DOHH2 (cell line): ENCODE results near the gene PTPRT.

Experiments
- H3F3A ChIP-seq: fragments of 200-600 bp; sonication (generic), shearing (Covaris generic); 2 replicates; pipeline ENCODE4 v1.6.0; 2016; ENCODE audit warnings: antibody characterized with exemption, mild to moderate bottlenecking; ENCODE audit not compliant: control insufficient read depth, insufficient read depth
- H3K27ac ChIP-seq: fragments of 200-600 bp; sonication (generic); 2 replicates; pipeline ENCODE4 v1.5.1; 2014; ENCODE audit warnings: low read depth, mild to moderate bottlenecking, low read length, moderate library complexity
- H3K27me3 ChIP-seq: fragments of 200-600 bp; sonication (generic); 2 replicates; pipeline ENCODE4 v1.6.1; 2014; ENCODE audit warnings: mild to moderate bottlenecking, low read length, mixed read lengths; ENCODE audit not compliant: control insufficient read depth
- H3K36me3 ChIP-seq: fragments of 200-600 bp; sonication (generic); 2 replicates; pipeline ENCODE4 v1.6.1; 2014; ENCODE audit warnings: mild to moderate bottlenecking, low read length, moderate library complexity, mixed read lengths; ENCODE audit not compliant: control insufficient read depth
- H3K4me1 ChIP-seq: fragments of 200-600 bp; sonication (generic); 2 replicates; pipeline ENCODE4 v1.6.1; 2014; ENCODE audit warnings: mild to moderate bottlenecking, low read length, mixed read lengths; ENCODE audit not compliant: control insufficient read depth
- H3K4me2 ChIP-seq: fragments of 200-600 bp; sonication (generic); 2 replicates; pipeline ENCODE4 v1.6.0; 2014; ENCODE audit warnings: mild to moderate bottlenecking, low read length, moderate library complexity
- H3K4me3 ChIP-seq: fragments of 200-600 bp; sonication (generic); 2 replicates; pipeline ENCODE4 v1.5.1; 2014; ENCODE audit warnings: mild to moderate bottlenecking, low read length, mixed read lengths
- H3K79me2 ChIP-seq: fragments of 200-600 bp; sonication (generic); 2 replicates; pipeline ENCODE4 v1.6.1; 2014; ENCODE audit warnings: mild to moderate bottlenecking, low read length, mixed read lengths; ENCODE audit not compliant: control insufficient read depth
- H3K9me2 ChIP-seq: fragments of 200-600 bp; sonication (generic); replicated peaks from 2 replicates; pipeline ENCODE4 v1.6.1; 2014; ENCODE audit warnings: mild to moderate bottlenecking, low read length, mixed read lengths; ENCODE audit not compliant: control insufficient read depth
- H3K9me3 ChIP-seq: fragments of 200-600 bp; sonication (generic); 2 replicates; pipeline ENCODE4 v1.6.1; 2014; ENCODE audit warnings: antibody characterized with exemption, low read length, mixed read lengths; ENCODE audit not compliant: control insufficient read depth, insufficient read depth
- H4K20me1 ChIP-seq: fragments of 200-600 bp; sonication (generic); 2 replicates; pipeline ENCODE4 v1.6.0; 2014; ENCODE audit warnings: low read depth, mild to moderate bottlenecking, antibody characterized with exemption, low read length, moderate library complexity; ENCODE audit not compliant: control insufficient read depth, insufficient read depth
- EZH2phosphoT487 ChIP-seq: fragments of 200-600 bp; sonication (generic); IDR thresholded peaks from 2 replicates; pipeline ENCODE4 v1.6.1; 2017; ENCODE audit warnings: borderline replicate concordance, mild to moderate bottlenecking, antibody characterized with exemption, low read length, moderate library complexity, mixed read lengths
- TF ChIP-seq, protein P1 (sequence below): fragments of 200-600 bp; sonication (generic); IDR thresholded peaks from one replicate; pipeline ENCODE4 v1.5.1; 2014; ENCODE audit warnings: antibody characterized with exemption, mild to moderate bottlenecking, low read depth, low read length; ENCODE audit not compliant: poor library complexity, severe bottlenecking

Gene PTPRT

DNA sequence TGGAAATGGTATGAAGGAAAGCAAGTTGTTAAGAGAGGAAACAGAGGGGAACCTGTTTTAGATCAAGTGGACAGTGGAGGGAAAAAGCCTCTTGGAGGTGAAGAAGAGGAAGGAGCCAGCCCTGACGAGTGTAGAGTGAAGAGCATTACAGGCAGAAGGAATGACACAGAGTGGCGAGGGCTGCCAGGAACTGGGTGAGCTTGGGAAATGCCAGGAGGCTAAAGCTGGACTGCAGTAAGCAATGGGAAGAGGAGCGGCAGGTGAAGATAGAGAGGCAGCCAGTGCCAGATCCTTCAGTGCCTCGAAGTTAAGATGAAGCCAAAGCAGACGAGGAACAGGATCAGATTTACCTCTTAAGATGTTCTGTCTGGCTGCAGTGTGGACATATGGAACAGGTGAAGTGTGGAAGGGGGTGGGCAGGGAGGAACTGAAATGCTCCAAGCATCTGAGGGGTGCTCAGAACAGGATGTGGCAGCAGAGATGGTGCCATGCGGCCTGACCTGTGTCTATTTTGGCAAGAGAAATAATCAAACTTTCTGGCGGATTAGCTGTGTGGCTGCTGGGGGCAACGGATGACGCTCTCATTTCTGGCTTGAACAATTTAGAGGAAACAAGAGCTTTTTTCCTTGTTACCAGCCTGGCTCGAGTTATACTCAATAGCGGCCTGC lies 748.4 kb downstream of the PTPRT start:
- Histone ChIP-seq H3K27ac (no peak overlapping the region), H3K9me3 (no peaks in the 10 kb centered on the region), H4K20me1 (no peaks in the 10 kb centered on the region), H3K4me2 (no peak overlapping the region), H3K9me2 (no peaks in the 10 kb centered on the region), H3K4me1 (no peaks in the 10 kb centered on the region), H3K79me2 (no peaks in the 10 kb centered on the region), H3K27me3 (no peaks in the 10 kb centered on the region), H3K4me3 (no peak overlapping the region), H3F3A (no peaks in the 10 kb centered on the region), H3K36me3 (no peaks in the 10 kb centered on the region)
- TF ChIP-seq, protein P1, sequence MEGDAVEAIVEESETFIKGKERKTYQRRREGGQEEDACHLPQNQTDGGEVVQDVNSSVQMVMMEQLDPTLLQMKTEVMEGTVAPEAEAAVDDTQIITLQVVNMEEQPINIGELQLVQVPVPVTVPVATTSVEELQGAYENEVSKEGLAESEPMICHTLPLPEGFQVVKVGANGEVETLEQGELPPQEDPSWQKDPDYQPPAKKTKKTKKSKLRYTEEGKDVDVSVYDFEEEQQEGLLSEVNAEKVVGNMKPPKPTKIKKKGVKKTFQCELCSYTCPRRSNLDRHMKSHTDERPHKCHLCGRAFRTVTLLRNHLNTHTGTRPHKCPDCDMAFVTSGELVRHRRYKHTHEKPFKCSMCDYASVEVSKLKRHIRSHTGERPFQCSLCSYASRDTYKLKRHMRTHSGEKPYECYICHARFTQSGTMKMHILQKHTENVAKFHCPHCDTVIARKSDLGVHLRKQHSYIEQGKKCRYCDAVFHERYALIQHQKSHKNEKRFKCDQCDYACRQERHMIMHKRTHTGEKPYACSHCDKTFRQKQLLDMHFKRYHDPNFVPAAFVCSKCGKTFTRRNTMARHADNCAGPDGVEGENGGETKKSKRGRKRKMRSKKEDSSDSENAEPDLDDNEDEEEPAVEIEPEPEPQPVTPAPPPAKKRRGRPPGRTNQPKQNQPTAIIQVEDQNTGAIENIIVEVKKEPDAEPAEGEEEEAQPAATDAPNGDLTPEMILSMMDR: no peak
- no peak for TF ChIP-seq EZH2phosphoT487

DNA sequence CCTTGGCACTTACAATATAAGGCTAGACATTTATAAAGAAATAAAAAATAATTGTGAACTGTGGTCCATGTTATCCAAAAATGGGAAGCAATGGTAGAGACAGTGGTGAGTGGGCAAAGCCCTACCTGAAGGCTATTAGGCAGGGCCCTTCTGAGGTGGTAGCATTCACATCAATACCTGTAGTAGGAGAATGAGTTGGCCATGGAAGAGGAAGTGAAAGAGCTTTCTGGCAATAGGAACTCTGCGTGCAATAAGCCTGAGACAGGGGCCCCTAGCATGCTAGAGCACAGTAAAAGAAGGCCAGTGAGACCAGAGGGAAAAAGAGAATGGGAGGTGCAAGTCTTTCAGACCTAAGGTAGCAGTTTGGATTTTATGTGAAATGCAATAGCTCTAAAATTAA lies 754.5 kb downstream of the PTPRT start:
- H3K9me3 ChIP-seq: no peaks in the 10 kb centered on the region
- no peaks in the 10 kb centered on the region for H3F3A ChIP-seq
- no peaks in the 10 kb centered on the region for H3K4me1 ChIP-seq
- no peak overlapping the region for H3K4me3 ChIP-seq
- no peaks in the 10 kb centered on the region for H3K27me3 ChIP-seq
- H3K79me2 ChIP-seq: no peaks in the 10 kb centered on the region
- no peak overlapping the region for H3K27ac ChIP-seq
- no peaks in the 10 kb centered on the region for H4K20me1 ChIP-seq
- no peaks in the 10 kb centered on the region for H3K9me2 ChIP-seq
- H3K36me3 ChIP-seq: no peaks in the 10 kb centered on the region
- no peak overlapping the region for H3K4me2 ChIP-seq
- TF ChIP-seq EZH2phosphoT487: no peak

DNA sequence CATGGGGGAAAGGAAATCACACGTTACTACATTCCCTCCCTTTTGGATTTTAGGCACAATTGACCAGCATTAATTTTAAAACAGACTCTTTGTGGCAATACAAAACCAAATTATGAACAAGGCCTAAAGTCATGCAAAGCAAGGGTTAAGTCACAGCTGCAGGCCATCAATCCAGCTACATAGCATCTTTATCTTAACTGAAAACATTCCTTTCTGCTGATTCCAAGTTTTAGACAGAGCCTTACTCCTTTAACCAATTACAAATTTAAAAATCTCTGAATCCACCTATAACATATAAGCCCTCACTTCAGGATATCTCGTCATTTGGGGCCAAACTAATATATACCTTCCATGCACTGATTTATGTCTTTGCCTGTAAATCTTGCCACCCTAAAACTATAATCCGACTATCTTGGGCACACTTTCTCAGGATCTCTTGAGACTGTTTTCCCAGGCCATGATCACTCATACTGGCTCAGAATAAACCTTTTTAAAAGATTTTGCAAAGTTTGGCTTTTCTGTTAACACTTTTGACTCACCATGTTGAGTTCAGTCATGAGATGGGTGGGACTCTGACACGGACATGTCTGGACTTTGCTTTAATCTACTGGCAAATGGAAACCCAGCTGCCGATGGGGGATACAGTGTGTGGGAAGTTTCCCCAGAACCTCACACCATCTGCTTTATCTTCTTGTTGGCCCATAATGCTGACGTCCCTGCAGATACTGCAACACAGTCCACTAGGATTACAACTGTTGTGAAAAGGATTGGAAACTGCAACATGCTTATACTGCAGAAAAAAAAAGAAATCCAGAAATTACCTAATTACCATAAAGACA lies 757.0 kb downstream of the PTPRT start:
- Histone ChIP-seq H3K9me2 (no peaks in the 10 kb centered on the region), H3K27me3 (no peaks in the 10 kb centered on the region), H3F3A (no peaks in the 10 kb centered on the region)

More for the DNA sequence above, 757.0 kb downstream of the PTPRT start:
- Histone ChIP-seq H3K4me1 (no peaks in the 10 kb centered on the region), H4K20me1 (no peaks in the 10 kb centered on the region), H3K79me2 (no peaks in the 10 kb centered on the region), H3K27ac (no peak overlapping the region), H3K4me3 (no peak overlapping the region), H3K36me3 (no peaks in the 10 kb centered on the region), H3K9me3 (no peaks in the 10 kb centered on the region), H3K4me2 (no peak overlapping the region)
- TF ChIP-seq, protein P1: no peak
- TF ChIP-seq EZH2phosphoT487: no peak
